ES-I3 (cell line): ENCODE measurements around the gene IFT27.

Source experiments
- H3K36me3 ChIP-seq: 2 replicates; pipeline ENCODE4 v1.6.1; 2013; ENCODE audit warnings: mild to moderate bottlenecking, low read length, control low read depth, moderate library complexity; ENCODE audit not compliant: insufficient read depth
- H3K4me1 ChIP-seq: 2 replicates; pipeline ENCODE4 v1.6.1; 2013; ENCODE audit warnings: mild to moderate bottlenecking, control low read depth, low read length; ENCODE audit not compliant: insufficient read depth
- H3K9ac ChIP-seq: 2 replicates; pipeline ENCODE4 v1.6.1; 2013; ENCODE audit warnings: low read depth, mild to moderate bottlenecking, low read length, moderate library complexity
- H3K9me3 ChIP-seq: 2 replicates; pipeline ENCODE4 v1.6.1; 2013; ENCODE audit warnings: mild to moderate bottlenecking, low read length, moderate library complexity; ENCODE audit not compliant: control insufficient read depth, insufficient read depth

IFT27 gene

DNA sequence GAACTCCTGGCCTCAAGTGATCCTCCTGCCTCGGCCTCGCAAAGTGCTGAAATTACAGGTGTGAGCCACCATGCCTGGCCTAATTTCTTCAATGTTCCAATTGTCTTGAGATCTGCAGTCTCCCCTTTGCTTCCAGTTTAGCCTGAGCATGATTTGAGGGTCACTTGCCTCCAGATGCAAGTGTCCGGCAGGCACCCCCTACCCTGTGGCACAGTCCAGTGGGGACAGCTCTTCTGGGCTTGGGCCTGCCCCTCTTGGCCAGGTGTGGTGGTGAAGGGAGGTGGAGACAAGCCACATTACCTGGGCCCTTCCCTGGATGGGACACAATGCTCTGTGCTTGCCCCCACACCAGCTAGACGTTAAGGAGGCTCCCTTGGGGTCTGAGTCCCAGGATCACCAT is 51.1 kb downstream of the IFT27 start:
- Histone ChIP-seq H3K36me3 (no peaks in the 10 kb centered on the region), H3K9ac (no peak overlapping the region), H3K4me1 (no peaks in the 10 kb centered on the region), H3K9me3 (no peaks in the 10 kb centered on the region)

DNA sequence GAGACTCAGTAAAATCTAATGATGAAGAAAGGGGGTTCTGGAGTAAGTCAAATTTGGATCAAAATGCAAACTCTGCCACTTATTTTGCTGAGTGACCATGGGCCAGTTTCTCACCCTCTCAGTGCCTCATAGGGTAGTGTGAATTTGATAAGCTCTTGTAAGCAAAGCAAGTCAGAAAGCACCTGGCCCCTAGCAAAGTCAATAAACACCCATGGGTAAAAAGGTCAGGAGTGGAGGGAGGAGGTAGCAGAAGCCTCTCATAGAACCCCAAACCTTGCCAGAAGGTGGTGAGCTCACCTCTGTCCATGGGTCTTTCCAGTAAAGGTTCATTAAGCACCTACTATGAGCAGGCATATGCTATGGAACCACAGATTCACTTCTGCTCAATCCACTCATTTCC is 53.9 kb downstream of the IFT27 start:
- H3K36me3 ChIP-seq: no peaks in the 10 kb centered on the region
- H3K4me1 ChIP-seq: no peaks in the 10 kb centered on the region
- H3K9ac ChIP-seq: no peak overlapping the region
- H3K9me3 ChIP-seq: no peaks in the 10 kb centered on the region

DNA sequence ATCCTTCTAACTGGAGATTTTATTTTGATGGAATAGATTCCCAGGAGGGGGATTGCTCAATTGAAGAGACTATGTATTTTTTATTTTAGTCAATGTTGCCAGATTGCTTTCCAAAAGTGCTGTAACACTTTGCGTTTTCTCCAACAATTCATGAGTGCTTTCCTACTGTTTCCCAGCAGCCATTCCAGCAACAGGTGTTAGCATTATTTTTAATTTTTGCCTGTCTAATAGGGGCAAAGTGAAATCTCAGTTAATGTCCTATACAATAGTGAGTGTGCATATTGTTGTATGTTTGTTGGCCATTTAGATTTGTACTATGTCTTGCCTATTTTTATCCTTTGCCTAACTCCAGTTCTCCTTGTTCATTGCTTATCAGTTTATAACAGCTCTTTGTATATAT is 60.3 kb downstream of the IFT27 start:
- Histone ChIP-seq H3K36me3 (no peaks in the 10 kb centered on the region), H3K9ac (no peak overlapping the region), H3K9me3 (no peaks in the 10 kb centered on the region), H3K4me1 (no peaks in the 10 kb centered on the region)

DNA sequence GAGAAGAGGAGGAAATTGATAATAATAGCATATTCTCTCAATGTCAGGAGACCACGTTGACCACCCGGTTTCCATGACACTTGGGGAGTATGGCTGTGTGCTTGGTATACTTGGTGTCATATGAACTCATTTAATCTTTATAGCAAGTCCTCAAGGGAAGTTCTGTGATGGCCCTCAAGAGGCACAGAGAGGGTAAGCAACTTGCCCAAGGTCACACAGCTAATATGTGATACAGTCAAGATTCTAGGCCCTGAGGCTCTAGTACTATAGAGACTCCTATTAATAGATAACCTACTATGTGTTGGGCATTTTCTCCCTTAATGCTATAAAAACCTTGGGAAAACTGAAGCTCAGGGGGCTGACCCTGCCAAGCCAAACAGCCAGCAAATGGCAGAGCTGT is 61.8 kb downstream of the IFT27 start:
- H3K36me3 ChIP-seq: no peaks in the 10 kb centered on the region
- no peak overlapping the region for H3K9ac ChIP-seq
- H3K4me1 ChIP-seq: no peaks in the 10 kb centered on the region
- no peaks in the 10 kb centered on the region for H3K9me3 ChIP-seq

DNA sequence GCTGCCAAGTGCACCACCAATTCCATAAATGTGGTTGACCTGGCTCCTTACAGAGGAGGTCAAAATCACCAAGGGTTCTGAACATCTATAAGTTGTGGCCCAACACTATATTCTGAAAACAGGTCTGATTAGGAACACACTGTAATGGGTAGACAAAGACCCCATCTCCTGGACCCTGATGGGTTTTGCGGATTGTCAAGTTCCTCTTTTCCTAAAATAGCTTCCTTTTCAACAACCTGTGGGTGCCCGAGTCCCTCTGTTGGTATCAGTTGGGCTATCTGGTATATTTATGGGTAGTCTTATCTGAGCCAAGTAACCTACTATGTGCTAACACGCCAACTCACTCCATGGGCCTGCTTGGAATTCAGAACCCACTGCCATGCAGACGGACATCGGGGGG is 62.5 kb downstream of the IFT27 start:
- H3K4me1 ChIP-seq: no peaks in the 10 kb centered on the region
- no peak overlapping the region for H3K9ac ChIP-seq
- H3K9me3 ChIP-seq: no peaks in the 10 kb centered on the region
- H3K36me3 ChIP-seq: no peaks in the 10 kb centered on the region
